Muscle of back (tissue), 11 donors: ENCODE data around the gene ANKEF1. TPM values are rescaled to one million over a fixed set of nuclear protein-coding genes. Genes with fewer than 3 reads are reported as not detected.
A peak's percentile ranks its signal among the peaks of the same experiment; 100 is the strongest.

Experiments
- DNase-seq, 3 donors: peaks; one replicate each; pipeline versions ENCODE4 v3.0.0 to v3.0.0-alpha.2; 2013
- polyA plus RNA-seq, 10 donors: library from polyadenylated mRNA; unstranded; fragments of 120-200 nt; gene quantifications; one replicate each; pipeline ENCODE4 v1.2.1, GENCODE V29; 2013; ENCODE audit not compliant: insufficient read length in 10 of 10

ANKEF1 gene
- polyA plus RNA-seq, 10 donors = 1.0 to 1.8 (median 1.2) TPM

- DNase-seq = no peak
Observed at GRCh38 chr20:10080574-10080973, 45.8 kb downstream of the ANKEF1 start.

- DNase-seq = no peak
Observed at GRCh38 chr20:10089871-10090587, 55.2 kb downstream of the ANKEF1 start.

GRCh38 chr20:10090588-10091166 is 55.9 kb downstream of the ANKEF1 start:
- peak in 2 of 3 donors; percentile 42 to 63 for DNase-seq

GRCh38 chr20:10093087-10093591 is 58.4 kb downstream of the ANKEF1 start:
- peak in 1 of 3 donors; percentile 29 for DNase-seq

- DNase-seq = no peak
Observed at GRCh38 chr20:10094566-10095173, 59.9 kb downstream of the ANKEF1 start.

GRCh38 chr20:10096790-10097189 is 62.0 kb downstream of the ANKEF1 start:
- no peak for DNase-seq

- no peak for DNase-seq
Observed at GRCh38 chr20:10105046-10105445, 70.3 kb downstream of the ANKEF1 start.

Other genes starting within 250 kb of the ANKEF1 start
- gene PAK5, start 195.9 kb upstream of the ANKEF1 start, polyA plus RNA-seq = under 1 TPM; 0.08 to 0.29 (median 0.18) TPM
- 1 to 10 TPM; 2.3 to 7.6 (median 3.4) TPM for gene SNAP25, start 183.8 kb downstream of the ANKEF1 start, polyA plus RNA-seq